IMR-90 (cell line): ENCODE data around the gene PLLP. TPM values are rescaled to one million over a fixed set of nuclear protein-coding genes. Genes with fewer than 3 reads are reported as not detected.

Source experiments
- ATAC-seq: fragments of 200-7000 bp; cut with Tn5 transposase; 2 replicates; pipeline ENCODE4 v1.9.1; 2020; ENCODE audit warnings: low read depth, mild to moderate bottlenecking, moderate library complexity
- BruUV-seq: library from RNA; stranded (reverse); fragments of 400-500 nt; replicated peaks from 2 replicates; lab custom pipeline; 2021; lab: Mats Ljungman, UMichigan
- CTCF ChIA-PET: fragments of 300-600 bp; formaldehyde crosslinking; extraction: SDS; loops from one replicate; lab custom pipeline; 2021; ENCODE audit warnings: antibody characterized with exemption; lab: Yijun Ruan, JAX
- POLR2A ChIA-PET: fragments of 300-600 bp; sonication (Branson Sonifier 250); formaldehyde crosslinking; loops from one replicate; lab custom pipeline; 2022; ENCODE audit warnings: antibody characterized with exemption; ENCODE audit not compliant: unreplicated experiment; lab: Charles Lee
- DNase-seq: peaks from one replicate; pipeline ENCODE4 v3.0.0; 2013
- H2AFZ ChIP-seq: replicated peaks from 2 replicates; pipeline ENCODE3; 2013; ENCODE audit warnings: low read length, mild to moderate bottlenecking; ENCODE audit not compliant: poor library complexity
- H2AK5ac ChIP-seq: 2 replicates; pipeline ENCODE4 v1.6.1; 2013; ENCODE audit warnings: low read depth, low read length, inconsistent platforms
- H2AK9ac ChIP-seq: replicated peaks from 2 replicates; pipeline ENCODE3; 2013; ENCODE audit warnings: mild to moderate bottlenecking, low read depth, low read length, moderate library complexity; ENCODE audit not compliant: poor library complexity
- H2BK120ac ChIP-seq: 2 replicates; pipeline ENCODE4 v1.6.1; 2013; ENCODE audit warnings: low read depth, low read length, inconsistent platforms
- H2BK15ac ChIP-seq: 3 replicates; pipeline ENCODE4 v1.6.1; 2013; ENCODE audit warnings: low read depth, low read length, inconsistent platforms
- H2BK20ac ChIP-seq: 2 replicates; pipeline ENCODE4 v1.6.1; 2013; ENCODE audit warnings: low read depth, mild to moderate bottlenecking, inconsistent platforms, low read length, moderate library complexity
- H2BK5ac ChIP-seq: 2 replicates; pipeline ENCODE4 v1.6.1; 2013; ENCODE audit warnings: mild to moderate bottlenecking, low read depth, low read length, inconsistent platforms; ENCODE audit not compliant: poor library complexity, severe bottlenecking
- H3K14ac ChIP-seq: replicated peaks from 2 replicates; pipeline ENCODE4 v1.6.1; 2013; ENCODE audit warnings: low read depth, low read length, inconsistent platforms
- H3K18ac ChIP-seq: 2 replicates; pipeline ENCODE4 v1.6.1; 2013; ENCODE audit warnings: low read depth, low read length, control low read depth
- H3K23ac ChIP-seq: 2 replicates; pipeline ENCODE4 v1.6.1; 2013; ENCODE audit warnings: low read depth, low read length, inconsistent platforms
- H3K27ac ChIP-seq: 2 replicates; pipeline ENCODE4 v1.5.1; 2013; ENCODE audit warnings: mild to moderate bottlenecking, control low read depth, low read length; ENCODE audit not compliant: insufficient read depth
- H3K27me3 ChIP-seq: 2 replicates; pipeline ENCODE4 v1.6.1; 2013; ENCODE audit warnings: low read length; ENCODE audit not compliant: control insufficient read depth, insufficient read depth
- H3K36me3 ChIP-seq: 2 replicates; pipeline ENCODE4 v1.6.1; 2013; ENCODE audit warnings: low read length, mixed read lengths; ENCODE audit not compliant: control insufficient read depth, insufficient read depth
- H3K4ac ChIP-seq: 2 replicates; pipeline ENCODE4 v1.6.1; 2013; ENCODE audit warnings: low read depth, low read length, inconsistent platforms
- H3K4me1 ChIP-seq: 2 replicates; pipeline ENCODE4 v1.6.1; 2013; ENCODE audit warnings: low read length, mixed read lengths; ENCODE audit not compliant: control insufficient read depth, insufficient read depth
- H3K4me2 ChIP-seq: 2 replicates; pipeline ENCODE4 v1.6.1; 2013; ENCODE audit warnings: low read depth, mild to moderate bottlenecking, control low read depth, low read length, moderate library complexity
- H3K4me3 ChIP-seq: 2 replicates; pipeline ENCODE4 v1.5.1; 2013; ENCODE audit warnings: low read depth, mild to moderate bottlenecking, control low read depth, low read length, moderate library complexity; ENCODE audit not compliant: insufficient read depth
- H3K56ac ChIP-seq: 2 replicates; pipeline ENCODE4 v1.6.1; 2013; ENCODE audit warnings: low read length, inconsistent platforms; ENCODE audit not compliant: insufficient read depth; ENCODE audit errors: extremely low read depth
- H3K79me1 ChIP-seq, 2 experiments: 2 replicates each; pipeline ENCODE4 v1.6.1; 2013; ENCODE audit warnings: low read length in 2 of 2, inconsistent platforms in 1 of 2, low read depth in 1 of 2
- H3K9ac ChIP-seq: 2 replicates; pipeline ENCODE4 v1.6.1; 2013; ENCODE audit warnings: low read depth, low read length, control low read depth
- H3K9me1 ChIP-seq: 2 replicates; pipeline ENCODE4 v1.6.1; 2013; ENCODE audit warnings: low read length, inconsistent platforms; ENCODE audit not compliant: insufficient read depth
- H3K9me3 ChIP-seq: 2 replicates; pipeline ENCODE4 v1.6.1; 2013; ENCODE audit warnings: low read length; ENCODE audit not compliant: control insufficient read depth, insufficient read depth
- H4K20me1 ChIP-seq: 2 replicates; pipeline ENCODE4 v1.6.1; 2013; ENCODE audit warnings: low read length, inconsistent platforms; ENCODE audit not compliant: insufficient read depth
- H4K5ac ChIP-seq: 2 replicates; pipeline ENCODE4 v1.6.1; 2013; ENCODE audit warnings: mild to moderate bottlenecking, low read depth, low read length, control low read depth
- H4K8ac ChIP-seq, 2 experiments: 2 replicates each; pipeline ENCODE4 v1.6.1; 2013; ENCODE audit warnings: low read depth in 2 of 2, low read length in 2 of 2, control low read depth in 1 of 2, inconsistent platforms in 1 of 2
- H4K91ac ChIP-seq: 2 replicates; pipeline ENCODE4 v1.6.1; 2013; ENCODE audit warnings: low read depth, low read length, inconsistent platforms; ENCODE audit not compliant: insufficient read depth
- BHLHE40 ChIP-seq: fragments of 150-350 bp; IDR thresholded peaks from 2 replicates; pipeline ENCODE4 v1.6.1; 2016; ENCODE audit warnings: mild to moderate bottlenecking, low read depth, low read length
- CHD1 ChIP-seq: IDR thresholded peaks from 2 replicates; pipeline ENCODE4 v1.6.1; 2012; ENCODE audit warnings: low read depth, low read length, improper control_type of control experiment
- ELK1 ChIP-seq: fragments of 150-350 bp; IDR thresholded peaks from 2 replicates; pipeline ENCODE4 v1.6.1; 2016; ENCODE audit warnings: low read depth, mild to moderate bottlenecking, low read length, moderate library complexity, borderline replicate concordance
- POLR2A ChIP-seq: IDR thresholded peaks from 2 replicates; pipeline ENCODE4 v1.6.1; 2012; ENCODE audit warnings: mild to moderate bottlenecking, low read depth, low read length
- RAD21 ChIP-seq: IDR thresholded peaks from 2 replicates; pipeline ENCODE4 v1.6.1; 2012; ENCODE audit warnings: low read length, improper control_type of control experiment
- RCOR1 ChIP-seq: IDR thresholded peaks from 2 replicates; pipeline ENCODE4 v1.6.1; 2012; ENCODE audit warnings: mild to moderate bottlenecking, low read length, improper control_type of control experiment; ENCODE audit not compliant: insufficient replicate concordance
- SMC3 ChIP-seq: fragments of 150-350 bp; IDR thresholded peaks from 2 replicates; pipeline ENCODE4 v1.6.1; 2016; ENCODE audit warnings: low read depth, mild to moderate bottlenecking, antibody characterized with exemption, low read length, moderate library complexity
- WGBS, 2 experiments: methylation state at CpG; one replicate each; pipeline versions ENCODE4 v1.1.5 to v1.1.7; 2013; ENCODE audit warnings: missing lambda C conversion rate in 2 of 2; ENCODE audit not compliant: insufficient read length in 1 of 2; ENCODE audit errors: extremely low coverage in 2 of 2; 5-methylcytosine and 5-hydroxymethylcytosine counted together
- dilution Hi-C: fragments of 300-500 bp; cut with HindIII; formaldehyde crosslinking; loops from one replicate; pipeline ENCODE4 v1.14.3; 2018; ENCODE audit warnings: low sequenced_read_pairs; ENCODE audit not compliant: unreplicated experiment
- in situ Hi-C: fragments of 300-500 bp; cut with MboI; formaldehyde crosslinking; loops from 3 replicates; pipeline ENCODE4 v1.14.3; 2019; ENCODE audit warnings: low sequenced_read_pairs, inconsistent platforms, mixed read lengths
- intact Hi-C: fragments of 100-400 bp; cut with micrococcal nuclease; formaldehyde crosslinking; loops from 2 replicates; pipeline ENCODE4 v1.10.0; 2022
- polyA plus RNA-seq, 3 experiments: library from polyadenylated mRNA; depleted of rRNA; stranded (reverse); fragments of >200 nt; gene quantifications; 2 replicates each; pipeline ENCODE4 v1.2.3, GENCODE V29; 2012; ENCODE audit warnings: low replicate concordance in 1 of 3
- total RNA-seq: library from RNA; depleted of rRNA; stranded (reverse); fragments of >200 nt; gene quantifications from 2 replicates; pipeline ENCODE4 v1.2.3, GENCODE V29; 2012

The PLLP gene
- total and polyA plus RNA-seq, 2 of the 4 experiments (the other 2 are of a cell fraction): 0.05 TPM; not detected in 1

DNA sequence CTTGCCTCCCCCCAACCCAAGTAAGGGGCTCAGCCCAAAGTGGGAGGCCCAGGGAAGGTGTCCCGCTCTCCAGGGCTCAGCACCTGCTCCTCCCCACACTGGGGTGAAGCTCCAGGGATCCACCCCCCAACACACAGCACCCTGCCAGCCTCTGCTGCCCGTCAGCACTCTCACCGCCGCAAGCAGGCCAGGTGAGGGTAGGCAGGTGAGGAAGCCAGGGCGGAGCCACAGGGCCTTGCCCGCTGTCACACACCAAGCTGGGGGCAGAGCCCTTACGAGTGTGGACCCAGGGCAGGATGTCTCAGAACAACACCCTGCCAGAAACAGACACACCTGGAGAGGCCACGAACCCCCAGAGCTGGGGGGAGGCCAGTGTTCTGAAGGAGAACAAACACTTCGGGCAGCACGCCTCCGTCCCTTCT is 19.5 kb downstream of the PLLP start:
- no peak for DNase-seq
- H3K9me3 ChIP-seq: no peaks in the 10 kb centered on the region
- POLR2A ChIA-PET: no interaction called here

More for the DNA sequence above, 19.5 kb downstream of the PLLP start:
- Histone ChIP-seq H3K14ac (no peak overlapping the region), H3K9ac (no peak overlapping the region), H2BK15ac (no peak overlapping the region), H2AK9ac (no peak overlapping the region), H2AK5ac (no peak overlapping the region), H4K20me1 (no peaks in the 10 kb centered on the region), H2BK5ac (no peak overlapping the region), H3K4me1 (peaks cover 6% of the 10 kb centered on the region; the same call in 1 of the 2 replicates), H3K4me3 (no peak overlapping the region), H3K36me3 (no peaks in the 10 kb centered on the region), H3K27me3 (peaks cover 7% of the 10 kb centered on the region; the same call in 1 of the 2 replicates), H2BK120ac (no peak overlapping the region), H2BK20ac (no peak overlapping the region), H3K4me2 (no peak overlapping the region), H3K56ac (no peak overlapping the region), H4K8ac (no peak overlapping the region), H3K9me1 (peaks cover 2% of the 10 kb centered on the region; the same call in 1 of the 2 replicates), H3K4ac (no peak overlapping the region), H3K23ac (no peak overlapping the region), H3K18ac (no peak overlapping the region), H2AFZ (no peak overlapping the region), H3K27ac (no peak overlapping the region), H4K5ac (no peak overlapping the region), H3K79me1 (no peaks in the 10 kb centered on the region), H4K91ac (no peak overlapping the region)
- BruUV-seq: no TSS peak
- dilution Hi-C loops: no loop called here
- ATAC-seq: no peak
- in situ Hi-C loops: no loop called here
- no CpG with 5 or more reads among the region's 11 CpGs for WGBS, 2 experiments
- TF ChIP-seq CHD1 (no peak), RCOR1 (no peak), RAD21 (no peak), ELK1 (no peak), SMC3 (no peak), BHLHE40 (no peak), POLR2A (no peak)
- CTCF ChIA-PET: no interaction called here
- intact Hi-C loops: no loop called here
